ENCODE measurements around the gene CDH12. TPM values are rescaled to one million over a fixed set of nuclear protein-coding genes. Genes with fewer than 3 reads are reported as not detected.

Gene CDH12
- total RNA-seq, 1 experiment from 2014 or later = not detected

DNA sequence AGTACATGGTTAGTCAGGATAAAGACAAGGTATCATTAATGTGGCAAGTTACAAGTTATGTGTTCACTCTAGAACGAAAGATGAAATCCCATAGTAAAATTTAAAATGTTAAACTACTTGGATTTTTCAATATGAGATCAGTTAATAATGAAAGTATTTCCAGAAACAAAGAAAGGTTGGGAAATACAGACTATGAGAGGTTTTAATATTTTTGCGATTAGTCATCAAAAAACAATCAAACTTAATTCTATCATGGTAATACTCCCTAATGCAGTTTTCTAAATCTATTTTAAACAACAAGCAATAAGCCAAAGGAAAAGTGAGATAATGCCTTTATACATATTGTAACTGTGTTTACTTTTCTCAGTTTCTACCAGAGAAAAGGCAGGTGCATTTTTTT, 10.6 kb downstream of the CDH12 start:
- RAD21 ChIA-PET (ENCODE audit: low non-redundant PET in 1 of 2, low total read pairs in 2 of 2, uncharacterized antibody in 2 of 2, unreplicated experiment in 2 of 2) = no interaction called here
- no peak overlapping the region for H3K27ac ChIP-seq (ENCODE audit: low read depth, low read length)
- H3K9me2 ChIP-seq (ENCODE audit: insufficient read depth) = no peaks in the 10 kb centered on the region
- no peak overlapping the region for H2AFZ ChIP-seq (ENCODE audit: low read depth, low read length, poor library complexity, severe bottlenecking)
- no peaks in the 10 kb centered on the region for H3K27me3 ChIP-seq (ENCODE audit: insufficient read depth, low read length)
- CTCF ChIA-PET = no interaction called here
- BruUV-seq (replicated peaks) = no TSS peak
- no peak overlapping the region for H3K4me2 ChIP-seq (ENCODE audit: low read length)
- H3K36me3 ChIP-seq (ENCODE audit: control insufficient read depth in 1 of 2, insufficient read depth in 2 of 2, low read length in 2 of 2) = no peaks in the 10 kb centered on the region
- H3K9ac ChIP-seq (ENCODE audit: low read length) = no peak overlapping the region
- peaks cover 8 to 24% of the 10 kb centered on the region in 2 experiments; a peak in 2 of 4 replicates for H3K9me3 ChIP-seq (ENCODE audit: control insufficient read depth in 1 of 2, insufficient read depth in 1 of 2, low read depth in 1 of 2, low read length in 2 of 2)
- POLR2A ChIA-PET = no interaction called here
- H3K4me3 ChIP-seq (replicated peaks in 1 of 2; ENCODE audit: low read depth in 1 of 2, low read length in 2 of 2) = no peak overlapping the region
- TF ChIP-seq, protein P1, sequence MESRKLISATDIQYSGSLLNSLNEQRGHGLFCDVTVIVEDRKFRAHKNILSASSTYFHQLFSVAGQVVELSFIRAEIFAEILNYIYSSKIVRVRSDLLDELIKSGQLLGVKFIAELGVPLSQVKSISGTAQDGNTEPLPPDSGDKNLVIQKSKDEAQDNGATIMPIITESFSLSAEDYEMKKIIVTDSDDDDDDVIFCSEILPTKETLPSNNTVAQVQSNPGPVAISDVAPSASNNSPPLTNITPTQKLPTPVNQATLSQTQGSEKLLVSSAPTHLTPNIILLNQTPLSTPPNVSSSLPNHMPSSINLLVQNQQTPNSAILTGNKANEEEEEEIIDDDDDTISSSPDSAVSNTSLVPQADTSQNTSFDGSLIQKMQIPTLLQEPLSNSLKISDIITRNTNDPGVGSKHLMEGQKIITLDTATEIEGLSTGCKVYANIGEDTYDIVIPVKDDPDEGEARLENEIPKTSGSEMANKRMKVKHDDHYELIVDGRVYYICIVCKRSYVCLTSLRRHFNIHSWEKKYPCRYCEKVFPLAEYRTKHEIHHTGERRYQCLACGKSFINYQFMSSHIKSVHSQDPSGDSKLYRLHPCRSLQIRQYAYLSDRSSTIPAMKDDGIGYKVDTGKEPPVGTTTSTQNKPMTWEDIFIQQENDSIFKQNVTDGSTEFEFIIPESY (IDR thresholded peaks at IDR 0.05; ENCODE audit: extremely low read depth, insufficient replicate concordance, low read length) = no peak
- no peak for TF ChIP-seq EZH2 (IDR thresholded peaks at IDR 0.05)
- no peak for TF ChIP-seq EZH2phosphoT487 (IDR thresholded peaks at IDR 0.05; ENCODE audit: borderline replicate concordance)
- TF ChIP-seq CBX3 (IDR thresholded peaks at IDR 0.05; ENCODE audit: low read depth) = no peak
- no peak for TF ChIP-seq SRF (IDR thresholded peaks at IDR 0.05; ENCODE audit: low read depth)
- TF ChIP-seq, protein P2, sequence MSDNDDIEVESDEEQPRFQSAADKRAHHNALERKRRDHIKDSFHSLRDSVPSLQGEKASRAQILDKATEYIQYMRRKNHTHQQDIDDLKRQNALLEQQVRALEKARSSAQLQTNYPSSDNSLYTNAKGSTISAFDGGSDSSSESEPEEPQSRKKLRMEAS (IDR thresholded peaks at IDR 0.05) = no peak
- TF ChIP-seq RAD21 (IDR thresholded peaks at IDR 0.05; ENCODE audit: low read depth) = no peak
- TF ChIP-seq POLR2A (IDR thresholded peaks at IDR 0.05; ENCODE audit: borderline replicate concordance, extremely low read depth, insufficient read depth, insufficient read length) = no peak
- TF ChIP-seq CEBPB (IDR thresholded peaks at IDR 0.05; ENCODE audit: low read depth) = no peak
- no peaks in the 10 kb centered on the region for H4K20me1 ChIP-seq (ENCODE audit: insufficient read depth)
- no peak for ATAC-seq
- H3K79me2 ChIP-seq (ENCODE audit: insufficient read depth, low read length) = no peaks in the 10 kb centered on the region
- no peaks in the 10 kb centered on the region for H3K4me1 ChIP-seq (ENCODE audit: control insufficient read depth in 1 of 2, insufficient read depth in 2 of 2, low read length in 2 of 2)
- DNase-seq (ENCODE audit: low read depth, low spot score) = no peak
- intact Hi-C loops (cut with micrococcal nuclease) = no loop called here

DNA sequence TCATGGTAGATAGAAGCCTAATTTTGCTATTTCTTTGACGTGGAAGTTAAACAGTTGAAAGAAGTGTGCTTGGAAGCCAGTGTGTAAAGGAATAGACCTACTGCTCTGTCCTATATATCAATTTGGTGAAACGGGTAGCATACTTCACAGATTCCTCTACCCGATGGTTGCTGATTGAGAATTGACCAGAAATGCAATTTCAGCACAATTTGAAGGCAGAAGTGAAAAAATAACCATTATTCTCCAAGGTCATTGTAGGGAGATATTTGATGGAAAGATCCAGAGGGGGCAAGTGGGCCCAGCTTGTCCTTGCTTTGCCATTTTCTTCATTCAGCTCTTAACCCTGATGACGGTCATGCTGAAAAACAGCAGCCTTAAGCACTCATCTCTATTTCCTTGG, 15.3 kb downstream of the CDH12 start:
- Histone ChIP-seq H3K79me2 (ENCODE audit: insufficient read depth, low read length) (no peaks in the 10 kb centered on the region), H3K9ac (ENCODE audit: low read length) (no peak overlapping the region), H3K9me2 (ENCODE audit: insufficient read depth) (no peaks in the 10 kb centered on the region), H3K27me3 (ENCODE audit: insufficient read depth, low read length) (no peaks in the 10 kb centered on the region), H3K4me1 (ENCODE audit: control insufficient read depth in 1 of 2, insufficient read depth in 2 of 2, low read length in 2 of 2) (no peaks in the 10 kb centered on the region), H3K4me2 (ENCODE audit: low read length) (no peak overlapping the region), H3K4me3 (replicated peaks in 1 of 2; ENCODE audit: low read depth in 1 of 2, low read length in 2 of 2) (no peak overlapping the region), H2AFZ (ENCODE audit: low read depth, low read length, poor library complexity, severe bottlenecking) (no peak overlapping the region), H3K9me3 (ENCODE audit: control insufficient read depth in 1 of 2, insufficient read depth in 1 of 2, low read depth in 1 of 2, low read length in 2 of 2) (peaks cover 12 to 17% of the 10 kb centered on the region in 2 experiments; a peak in 2 of 4 replicates), H4K20me1 (ENCODE audit: insufficient read depth) (no peaks in the 10 kb centered on the region), H3K36me3 (ENCODE audit: control insufficient read depth in 1 of 2, insufficient read depth in 2 of 2, low read length in 2 of 2) (no peaks in the 10 kb centered on the region), H3K27ac (ENCODE audit: low read depth, low read length) (no peak overlapping the region)
- no peak for TF ChIP-seq POLR2A (IDR thresholded peaks at IDR 0.05; ENCODE audit: borderline replicate concordance, extremely low read depth, insufficient read depth, insufficient read length)
- no peak for TF ChIP-seq TCF7L2 (IDR thresholded peaks at IDR 0.05; ENCODE audit: borderline replicate concordance, extremely low read depth, insufficient read depth, insufficient read length)
- no peak for TF ChIP-seq YY1 (IDR thresholded peaks at IDR 0.05; ENCODE audit: extremely low read depth, insufficient replicate concordance, low read depth, low read length)
- TF ChIP-seq ZFX (IDR thresholded peaks at IDR 0.05) = no peak
- TF ChIP-seq SIN3A (IDR thresholded peaks at IDR 0.05; ENCODE audit: low read depth) = no peak
- ChIA-PET RAD21 (ENCODE audit: low non-redundant PET in 1 of 2, low total read pairs in 2 of 2, uncharacterized antibody in 2 of 2, unreplicated experiment in 2 of 2) (no interaction called here), POLR2A (no interaction called here), CTCF (no interaction called here)
- DNase-seq (ENCODE audit: low read depth, low spot score) = no peak
- intact Hi-C loops (cut with micrococcal nuclease) = no loop called here
- BruUV-seq (replicated peaks) = no TSS peak
- ATAC-seq = no peak
